ENCODE measurements around the gene ACP2.
A peak's percentile ranks its signal among the peaks of the same experiment; 100 is the strongest.

Gene ACP2

GRCh38 chr11:47269002-47269828 lies 20.6 kb upstream of the ACP2 start:
- peak; percentile 64 for DNase-seq (ENCODE audit: low read depth)

- no peak for DNase-seq (ENCODE audit: low read depth)
These were observed 19.9 kb upstream of the ACP2 start for GRCh38 chr11:47268448-47269001.

- DNase-seq (ENCODE audit: low read depth), result no peak
These were observed 19.3 kb upstream of the ACP2 start for GRCh38 chr11:47267876-47268275.

- DNase-seq (ENCODE audit: low read depth), result no peak
These were observed 15.9 kb upstream of the ACP2 start for GRCh38 chr11:47264521-47264920.

- DNase-seq (ENCODE audit: low read depth), result no peak
These were observed 15.5 kb upstream of the ACP2 start for GRCh38 chr11:47264119-47264518.

GRCh38 chr11:47261291-47261800 lies 12.7 kb upstream of the ACP2 start:
- DNase-seq (ENCODE audit: low read depth), result no peak

- DNase-seq (ENCODE audit: low read depth), result no peak
These were observed 11.8 kb upstream of the ACP2 start for GRCh38 chr11:47260366-47260765.

- no peak for DNase-seq (ENCODE audit: low read depth)
These were observed 10.8 kb upstream of the ACP2 start for GRCh38 chr11:47259232-47259977.

GRCh38 chr11:47258317-47258902 lies 9.8 kb upstream of the ACP2 start:
- no peak for DNase-seq (ENCODE audit: low read depth)

- no peak for DNase-seq (ENCODE audit: low read depth)
These were observed 9.1 kb upstream of the ACP2 start, which contains the start of gene NR1H3 for GRCh38 chr11:47257517-47258316. NR1H3 (plus strand) TSS chr11:47257996; CDS start chr11:47259217, 1,221 bp downstream.

- no peak for DNase-seq (ENCODE audit: low read depth)
These were observed 8.5 kb upstream of the ACP2 start for GRCh38 chr11:47257177-47257516.

- DNase-seq (ENCODE audit: low read depth), result no peak
These were observed 7.8 kb upstream of the ACP2 start for GRCh38 chr11:47256374-47256773.

GRCh38 chr11:47254386-47254785 lies 5.8 kb upstream of the ACP2 start:
- DNase-seq (ENCODE audit: low read depth), result no peak

GRCh38 chr11:47253660-47254059 lies 5.0 kb upstream of the ACP2 start:
- no peak for DNase-seq (ENCODE audit: low read depth)

GRCh38 chr11:47251751-47252150 lies 3.1 kb upstream of the ACP2 start:
- no peak for DNase-seq (ENCODE audit: low read depth)

- DNase-seq (ENCODE audit: low read depth), result no peak
These were observed 733 bp upstream of the ACP2 start for GRCh38 chr11:47249378-47249715.

- no peak for DNase-seq (ENCODE audit: low read depth)
These were observed 330 bp downstream of the ACP2 start for GRCh38 chr11:47248304-47248663.

- DNase-seq (ENCODE audit: low read depth), result no peak
These were observed 1.1 kb downstream of the ACP2 start for GRCh38 chr11:47247502-47247901.

GRCh38 chr11:47245611-47246357 lies 2.8 kb downstream of the ACP2 start:
- no peak for DNase-seq (ENCODE audit: low read depth)

- no peak for DNase-seq (ENCODE audit: low read depth)
These were observed 3.9 kb downstream of the ACP2 start for GRCh38 chr11:47244448-47245350.

All from stimulated activated CD8-positive, alpha-beta memory T cell treated with anti-CD3 and anti-CD28 coated beads, Interleukin-12 subunit alpha, Interleukin-12 subunit beta, amount 100 ng/mL, for 1 hour (primary cell).